ENCODE data around the gene TDRD1.

GRCh38 chr10:114206902-114207301 is 27.7 kb downstream of the TDRD1 start:
- TF ChIP-seq CTCF (IDR thresholded peaks at IDR 0.05) (no peak), EZH2 (IDR thresholded peaks at IDR 0.05) (no peak)
